Measurements from ENCODE around the gene SPSB4.

The SPSB4 gene

GRCh38 chr3:141103067-141103466 lies 51.9 kb downstream of the SPSB4 start:
- no peak overlapping the region for H2AK5ac ChIP-seq (ENCODE audit: low read length, severe bottlenecking)
- 0% methylated on average over 1 of the region's 2 CpGs for WGBS
- no peak overlapping the region for H3K4me3 ChIP-seq (ENCODE audit: insufficient read depth in 1 of 2, low read depth in 1 of 2, low read length in 2 of 2)

DNA sequence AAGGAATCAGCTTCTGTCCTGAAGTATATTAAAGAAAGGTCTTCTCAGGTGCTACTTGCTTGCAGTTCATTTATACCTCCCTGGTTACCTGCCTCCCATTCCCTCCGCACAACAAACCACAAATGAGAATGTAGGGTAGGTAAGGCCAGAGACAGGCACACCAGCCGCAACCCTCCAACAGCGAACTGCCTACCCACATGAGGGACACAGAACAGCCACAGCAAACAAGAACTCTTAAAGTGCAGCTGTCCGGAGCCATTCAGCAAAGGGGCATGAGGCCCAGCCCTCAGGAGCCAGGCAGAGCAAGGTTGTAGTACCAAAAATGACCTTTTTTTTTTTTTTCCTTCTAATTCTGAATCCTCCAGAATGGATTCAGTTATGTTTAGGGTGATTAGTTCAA lies 52.4 kb downstream of the SPSB4 start:
- Histone ChIP-seq H2BK5ac (ENCODE audit: low read depth, low read length, poor library complexity, severe bottlenecking) (no peak overlapping the region), H3K9ac (ENCODE audit: low read length) (no peak overlapping the region)
- WGBS: 94% methylated on average over 4 of the region's 4 CpGs

More at GRCh38 chr3:141103067-141103466, 51.9 kb downstream of the SPSB4 start:
- Histone ChIP-seq H3K9me3 (ENCODE audit: control insufficient read depth, low read length) (no peaks in the 10 kb centered on the region), H3K36me3 (ENCODE audit: control insufficient read depth in 1 of 2, insufficient read depth in 2 of 2, low read depth in 1 of 2, low read length in 2 of 2) (no peaks in the 10 kb centered on the region), H3K4me1 (ENCODE audit: control insufficient read depth, insufficient read depth, low read depth, low read length) (no peaks in the 10 kb centered on the region), H2BK12ac (ENCODE audit: low read length in 2 of 2) (no peak overlapping the region), H3K4me2 (ENCODE audit: low read length, poor library complexity, severe bottlenecking) (no peak overlapping the region), H3K18ac (ENCODE audit: low read depth in 1 of 2, low read length in 2 of 2) (no peak overlapping the region), H2BK15ac (ENCODE audit: low read depth, poor library complexity, severe bottlenecking) (no peak overlapping the region), H3K79me1 (replicated peaks; ENCODE audit: low read length, poor library complexity, severe bottlenecking) (no peaks in the 10 kb centered on the region), H3K27me3 (ENCODE audit: control insufficient read depth in 1 of 2, insufficient read depth in 1 of 2, low read length in 2 of 2) (peaks cover 0 to 58% of the 10 kb centered on the region in 2 experiments), H3K14ac (ENCODE audit: low read length in 2 of 2) (no peak overlapping the region), H3K4ac (ENCODE audit: low read depth in 1 of 2, low read length in 2 of 2) (no peak overlapping the region), H2BK5ac (ENCODE audit: low read depth, low read length, poor library complexity, severe bottlenecking) (no peak overlapping the region), H3K27ac (ENCODE audit: low read length, poor library complexity, severe bottlenecking) (no peak overlapping the region), H3K23ac (ENCODE audit: low read length in 2 of 2) (no peak overlapping the region), H2AFZ (ENCODE audit: low read depth, low read length) (no peak overlapping the region), H2BK120ac (ENCODE audit: low read depth, low read length) (no peak overlapping the region), H4K91ac (ENCODE audit: low read length) (no peak overlapping the region), H3K9ac (ENCODE audit: low read length) (no peak overlapping the region), H4K8ac (ENCODE audit: low read length) (no peak overlapping the region)
- DNase-seq: no peak

GRCh38 chr3:141104151-141104821 lies 53.1 kb downstream of the SPSB4 start:
- Histone ChIP-seq H3K27ac (ENCODE audit: low read length, poor library complexity, severe bottlenecking) (no peak overlapping the region), H2BK5ac (ENCODE audit: low read depth, low read length, poor library complexity, severe bottlenecking) (no peak overlapping the region), H3K4me1 (ENCODE audit: control insufficient read depth, insufficient read depth, low read depth, low read length) (no peaks in the 10 kb centered on the region), H3K9me3 (ENCODE audit: control insufficient read depth, low read length) (no peaks in the 10 kb centered on the region), H3K36me3 (ENCODE audit: control insufficient read depth in 1 of 2, insufficient read depth in 2 of 2, low read depth in 1 of 2, low read length in 2 of 2) (no peaks in the 10 kb centered on the region), H3K4me3 (ENCODE audit: insufficient read depth in 1 of 2, low read depth in 1 of 2, low read length in 2 of 2) (no peak overlapping the region), H2BK12ac (ENCODE audit: low read length in 2 of 2) (no peak overlapping the region), H2AFZ (ENCODE audit: low read depth, low read length) (no peak overlapping the region), H3K4me2 (ENCODE audit: low read length, poor library complexity, severe bottlenecking) (no peak overlapping the region), H3K27me3 (ENCODE audit: control insufficient read depth in 1 of 2, insufficient read depth in 1 of 2, low read length in 2 of 2) (peaks cover 0 to 63% of the 10 kb centered on the region in 2 experiments), H4K8ac (ENCODE audit: low read length) (no peak overlapping the region), H2BK120ac (ENCODE audit: low read depth, low read length) (no peak overlapping the region), H4K91ac (ENCODE audit: low read length) (no peak overlapping the region), H3K79me1 (replicated peaks; ENCODE audit: low read length, poor library complexity, severe bottlenecking) (no peaks in the 10 kb centered on the region), H3K9ac (ENCODE audit: low read length) (no peak overlapping the region), H2BK15ac (ENCODE audit: low read depth, poor library complexity, severe bottlenecking) (no peak overlapping the region), H3K18ac (ENCODE audit: low read depth in 1 of 2, low read length in 2 of 2) (no peak overlapping the region), H3K23ac (ENCODE audit: low read length in 2 of 2) (no peak overlapping the region), H2AK5ac (ENCODE audit: low read length, severe bottlenecking) (no peak overlapping the region), H3K14ac (ENCODE audit: low read length in 2 of 2) (no peak overlapping the region), H3K4ac (ENCODE audit: low read depth in 1 of 2, low read length in 2 of 2) (no peak overlapping the region)
- DNase-seq: no peak
- WGBS: 87% methylated on average over 11 of the region's 12 CpGs

More for the DNA sequence above, 52.4 kb downstream of the SPSB4 start:
- no peaks in the 10 kb centered on the region for H3K79me1 ChIP-seq (replicated peaks; ENCODE audit: low read length, poor library complexity, severe bottlenecking)
- H3K27ac ChIP-seq (ENCODE audit: low read length, poor library complexity, severe bottlenecking): no peak overlapping the region
- H3K9me3 ChIP-seq (ENCODE audit: control insufficient read depth, low read length): no peaks in the 10 kb centered on the region
- no peak overlapping the region for H2AK5ac ChIP-seq (ENCODE audit: low read length, severe bottlenecking)
- no peak overlapping the region for H3K23ac ChIP-seq (ENCODE audit: low read length in 2 of 2)
- H3K27me3 ChIP-seq (ENCODE audit: control insufficient read depth in 1 of 2, insufficient read depth in 1 of 2, low read length in 2 of 2): peaks cover 0 to 60% of the 10 kb centered on the region in 2 experiments
- no peak overlapping the region for H3K14ac ChIP-seq (ENCODE audit: low read length in 2 of 2)
- no peak overlapping the region for H3K4ac ChIP-seq (ENCODE audit: low read depth in 1 of 2, low read length in 2 of 2)
- H4K8ac ChIP-seq (ENCODE audit: low read length): no peak overlapping the region
- H3K4me2 ChIP-seq (ENCODE audit: low read length, poor library complexity, severe bottlenecking): no peak overlapping the region
- H2BK12ac ChIP-seq (ENCODE audit: low read length in 2 of 2): no peak overlapping the region
- DNase-seq: no peak
- H3K4me3 ChIP-seq (ENCODE audit: insufficient read depth in 1 of 2, low read depth in 1 of 2, low read length in 2 of 2): no peak overlapping the region
- no peak overlapping the region for H3K18ac ChIP-seq (ENCODE audit: low read depth in 1 of 2, low read length in 2 of 2)
- no peaks in the 10 kb centered on the region for H3K4me1 ChIP-seq (ENCODE audit: control insufficient read depth, insufficient read depth, low read depth, low read length)
- H2BK15ac ChIP-seq (ENCODE audit: low read depth, poor library complexity, severe bottlenecking): no peak overlapping the region
- no peak overlapping the region for H2AFZ ChIP-seq (ENCODE audit: low read depth, low read length)
- no peaks in the 10 kb centered on the region for H3K36me3 ChIP-seq (ENCODE audit: control insufficient read depth in 1 of 2, insufficient read depth in 2 of 2, low read depth in 1 of 2, low read length in 2 of 2)
- H4K91ac ChIP-seq (ENCODE audit: low read length): no peak overlapping the region
- H2BK120ac ChIP-seq (ENCODE audit: low read depth, low read length): no peak overlapping the region

DNA sequence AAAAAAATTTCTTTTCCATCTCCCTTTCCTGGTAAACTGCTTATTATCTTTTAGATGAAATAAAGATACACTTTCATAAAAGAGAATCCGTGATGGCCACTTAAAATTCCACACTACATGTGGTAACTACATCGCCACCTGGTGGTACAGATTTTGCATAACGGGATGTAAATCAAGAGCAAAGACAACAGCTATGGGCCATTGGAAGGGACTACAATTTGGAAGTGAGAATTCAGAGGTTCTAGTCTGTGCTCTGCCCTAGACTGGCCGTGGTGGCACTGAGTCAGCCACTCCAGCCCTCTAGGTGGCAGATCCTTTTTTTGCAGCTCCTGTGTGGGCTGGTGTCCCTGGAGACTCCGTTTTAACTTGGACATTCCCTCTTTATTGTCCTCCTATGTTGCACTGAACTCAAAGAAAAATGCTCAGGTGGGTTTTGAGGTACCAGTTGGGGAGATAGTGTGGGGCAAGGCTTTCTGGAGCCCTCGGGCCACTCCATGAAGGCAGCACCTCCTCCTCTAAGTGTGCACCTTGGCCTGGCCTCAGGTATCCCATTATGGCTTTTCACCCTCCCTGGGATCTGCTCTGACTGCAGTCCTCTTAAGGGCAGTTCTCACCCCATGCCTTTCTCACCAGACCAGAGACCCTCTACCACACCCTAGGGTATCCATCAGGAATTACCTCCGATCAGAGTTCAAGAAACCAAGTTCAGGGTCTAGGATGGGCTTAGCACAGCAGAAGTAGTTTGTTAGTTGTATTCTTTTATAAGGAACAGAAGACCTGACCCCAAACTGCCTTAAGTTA lies 54.9 kb downstream of the SPSB4 start:
- Histone ChIP-seq H3K9me3 (ENCODE audit: control insufficient read depth, low read length) (peaks cover 7% of the 10 kb centered on the region), H3K4ac (ENCODE audit: low read depth in 1 of 2, low read length in 2 of 2) (no peak overlapping the region), H3K79me1 (replicated peaks; ENCODE audit: low read length, poor library complexity, severe bottlenecking) (no peaks in the 10 kb centered on the region), H4K91ac (ENCODE audit: low read length) (no peak overlapping the region), H2BK15ac (ENCODE audit: low read depth, poor library complexity, severe bottlenecking) (no peak overlapping the region), H2BK5ac (ENCODE audit: low read depth, low read length, poor library complexity, severe bottlenecking) (no peak overlapping the region), H2AFZ (ENCODE audit: low read depth, low read length) (no peak overlapping the region), H4K8ac (ENCODE audit: low read length) (no peak overlapping the region), H2BK12ac (ENCODE audit: low read length in 2 of 2) (no peak overlapping the region), H3K14ac (ENCODE audit: low read length in 2 of 2) (no peak overlapping the region), H3K18ac (ENCODE audit: low read depth in 1 of 2, low read length in 2 of 2) (no peak overlapping the region), H3K4me3 (ENCODE audit: insufficient read depth in 1 of 2, low read depth in 1 of 2, low read length in 2 of 2) (no peak overlapping the region), H3K9ac (ENCODE audit: low read length) (no peak overlapping the region), H3K27ac (ENCODE audit: low read length, poor library complexity, severe bottlenecking) (no peak overlapping the region), H3K27me3 (ENCODE audit: control insufficient read depth in 1 of 2, insufficient read depth in 1 of 2, low read length in 2 of 2) (peaks cover 0 to 62% of the 10 kb centered on the region in 2 experiments), H3K4me1 (ENCODE audit: control insufficient read depth, insufficient read depth, low read depth, low read length) (no peaks in the 10 kb centered on the region), H3K4me2 (ENCODE audit: low read length, poor library complexity, severe bottlenecking) (no peak overlapping the region), H3K36me3 (ENCODE audit: control insufficient read depth in 1 of 2, insufficient read depth in 2 of 2, low read depth in 1 of 2, low read length in 2 of 2) (no peaks in the 10 kb centered on the region), H2BK120ac (ENCODE audit: low read depth, low read length) (no peak overlapping the region), H3K23ac (ENCODE audit: low read length in 2 of 2) (no peak overlapping the region), H2AK5ac (ENCODE audit: low read length, severe bottlenecking) (no peak overlapping the region)
- 12% methylated on average over 4 of the region's 7 CpGs for whole genome bisulfite sequencing
- peak; percentile 77 for DNase-seq
